ENCODE results near the gene PASD1. TPM values are rescaled to one million over a fixed set of nuclear protein-coding genes. Genes with fewer than 3 reads are reported as not detected.
A peak's percentile ranks its signal among the peaks of the same experiment; 100 is the strongest.

Gene PASD1
- total RNA-seq, 1 experiment from 2014 or later, result not detected

GRCh38 chrX:151702026-151702714 is 138.7 kb downstream of the PASD1 start:
- DNase-seq (ENCODE audit: low spot score), result no peak

- DNase-seq (ENCODE audit: low spot score), result no peak
These were observed 139.4 kb downstream of the PASD1 start for GRCh38 chrX:151702741-151703340.

- DNase-seq (ENCODE audit: low spot score), result no peak
These were observed 140.0 kb downstream of the PASD1 start for GRCh38 chrX:151703487-151703886.

- DNase-seq (ENCODE audit: low spot score), result no peak
These were observed 140.7 kb downstream of the PASD1 start for GRCh38 chrX:151704041-151704663.

- DNase-seq (ENCODE audit: low spot score), result no peak
These were observed 145.3 kb downstream of the PASD1 start for GRCh38 chrX:151708821-151709220.

GRCh38 chrX:151710457-151710856 is 147.0 kb downstream of the PASD1 start:
- no peak for DNase-seq (ENCODE audit: low spot score)

GRCh38 chrX:151711154-151711553 is 147.7 kb downstream of the PASD1 start:
- DNase-seq (ENCODE audit: low spot score), result no peak

- no peak for DNase-seq (ENCODE audit: low spot score)
These were observed 148.3 kb downstream of the PASD1 start for GRCh38 chrX:151711787-151712186.

- no peak for DNase-seq (ENCODE audit: low spot score)
These were observed 148.8 kb downstream of the PASD1 start for GRCh38 chrX:151712253-151712652.

GRCh38 chrX:151713849-151714248 is 150.4 kb downstream of the PASD1 start:
- DNase-seq (ENCODE audit: low spot score), result peak; percentile 11

- DNase-seq (ENCODE audit: low spot score), result no peak
These were observed 150.9 kb downstream of the PASD1 start for GRCh38 chrX:151714362-151714761.

- DNase-seq (ENCODE audit: low spot score), result no peak
These were observed 152.3 kb downstream of the PASD1 start, which contains the start of gene FATE1 for GRCh38 chrX:151715752-151716151. FATE1 (plus strand) TSS chrX:151716035; CDS start chrX:151716120, 85 bp downstream.

- DNase-seq (ENCODE audit: low spot score), result no peak
These were observed 158.9 kb downstream of the PASD1 start for GRCh38 chrX:151722241-151722846.

GRCh38 chrX:151723156-151723760 is 159.8 kb downstream of the PASD1 start:
- no peak for DNase-seq (ENCODE audit: low spot score)

GRCh38 chrX:151724563-151725337 is 161.3 kb downstream of the PASD1 start:
- DNase-seq (ENCODE audit: low spot score), result no peak

- DNase-seq (ENCODE audit: low spot score), result no peak
These were observed 161.8 kb downstream of the PASD1 start for GRCh38 chrX:151725338-151725614.

Other genes with a start within 250 kb of the PASD1 start
- gene VMA21, start 166.5 kb upstream of the PASD1 start, total RNA-seq (2014; rRNA removed; shearing (Covaris generic)), result 140 and 142 TPM in 2 replicates
- gene PRRG3, start 131.8 kb downstream of the PASD1 start, total RNA-seq (2014; rRNA removed; shearing (Covaris generic)), result not detected in 2 replicates
- not detected in 2 replicates for gene FATE1, start 152.4 kb downstream of the PASD1 start, total RNA-seq (2014; rRNA removed; shearing (Covaris generic))
- not detected in 2 replicates for gene CNGA2, start 171.1 kb downstream of the PASD1 start, total RNA-seq (2014; rRNA removed; shearing (Covaris generic))